ENCODE data around the gene STK25. TPM values are rescaled to one million over a fixed set of nuclear protein-coding genes. Genes with fewer than 3 reads are reported as not detected.

Gene STK25
- total RNA-seq, 1 donor from 2014 or later, result 158 TPM

DNA sequence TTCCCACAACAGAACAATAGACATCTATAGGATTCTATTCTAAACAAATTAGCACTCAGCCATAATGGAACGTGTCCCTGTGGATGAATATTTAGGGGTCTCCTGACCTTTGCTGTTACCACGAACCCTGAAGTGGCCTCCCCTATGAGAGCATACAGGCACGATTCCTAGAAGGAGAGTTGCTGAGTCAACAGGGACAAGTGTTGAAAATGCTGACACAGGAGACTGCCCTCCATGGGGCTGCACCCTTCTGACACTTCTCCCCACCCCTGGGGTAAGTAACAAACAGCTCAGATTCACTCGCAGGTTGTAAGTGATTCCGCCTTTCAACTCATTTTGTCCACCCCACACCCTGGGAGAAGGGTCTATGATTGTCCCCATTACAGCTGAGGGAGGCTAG lies 14.1 kb upstream of the STK25 start:
- Mint-ChIP-seq H3K27ac (ENCODE audit: unreplicated experiment) (no peak overlapping the region), H3K9me3 (ENCODE audit: low read depth) (peaks cover 8% of the 10 kb centered on the region), H3K4me3 (ENCODE audit: unreplicated experiment) (no peak overlapping the region), H3K4me1 (ENCODE audit: low read depth) (no peaks in the 10 kb centered on the region), H3K27me3 (ENCODE audit: low read depth) (peaks cover 2% of the 10 kb centered on the region), H3K36me3 (ENCODE audit: low read depth) (no peaks in the 10 kb centered on the region)
- no peak for DNase-seq (ENCODE audit: low spot score)
- TF ChIP-seq, protein P1, sequence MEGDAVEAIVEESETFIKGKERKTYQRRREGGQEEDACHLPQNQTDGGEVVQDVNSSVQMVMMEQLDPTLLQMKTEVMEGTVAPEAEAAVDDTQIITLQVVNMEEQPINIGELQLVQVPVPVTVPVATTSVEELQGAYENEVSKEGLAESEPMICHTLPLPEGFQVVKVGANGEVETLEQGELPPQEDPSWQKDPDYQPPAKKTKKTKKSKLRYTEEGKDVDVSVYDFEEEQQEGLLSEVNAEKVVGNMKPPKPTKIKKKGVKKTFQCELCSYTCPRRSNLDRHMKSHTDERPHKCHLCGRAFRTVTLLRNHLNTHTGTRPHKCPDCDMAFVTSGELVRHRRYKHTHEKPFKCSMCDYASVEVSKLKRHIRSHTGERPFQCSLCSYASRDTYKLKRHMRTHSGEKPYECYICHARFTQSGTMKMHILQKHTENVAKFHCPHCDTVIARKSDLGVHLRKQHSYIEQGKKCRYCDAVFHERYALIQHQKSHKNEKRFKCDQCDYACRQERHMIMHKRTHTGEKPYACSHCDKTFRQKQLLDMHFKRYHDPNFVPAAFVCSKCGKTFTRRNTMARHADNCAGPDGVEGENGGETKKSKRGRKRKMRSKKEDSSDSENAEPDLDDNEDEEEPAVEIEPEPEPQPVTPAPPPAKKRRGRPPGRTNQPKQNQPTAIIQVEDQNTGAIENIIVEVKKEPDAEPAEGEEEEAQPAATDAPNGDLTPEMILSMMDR (IDR thresholded peaks at IDR 0.05), result no peak

DNA sequence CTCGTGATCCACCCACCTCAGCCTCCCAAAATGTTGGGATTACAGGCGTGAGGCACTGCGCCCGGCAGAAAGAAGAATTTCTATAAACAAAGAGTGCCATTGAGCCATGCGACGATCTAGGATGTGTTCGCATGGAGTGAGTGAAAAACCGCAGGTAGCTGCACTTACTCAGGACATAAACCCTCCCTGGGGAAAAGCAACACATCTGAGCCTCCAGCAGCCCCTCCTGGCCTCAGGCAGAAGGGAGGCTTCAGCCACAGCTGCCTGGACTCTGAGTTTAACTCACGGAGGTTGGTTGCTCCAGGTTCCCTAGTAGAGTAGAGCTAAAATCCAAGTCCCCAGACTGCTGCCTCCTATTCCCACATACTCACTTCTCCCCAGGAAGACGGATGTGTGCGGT lies 11.3 kb upstream of the STK25 start:
- DNase-seq (ENCODE audit: low spot score), result no peak
- no peak overlapping the region for H3K27ac Mint-ChIP-seq (ENCODE audit: unreplicated experiment)
- peaks cover 2% of the 10 kb centered on the region for H3K27me3 Mint-ChIP-seq (ENCODE audit: low read depth)
- no peaks in the 10 kb centered on the region for H3K36me3 Mint-ChIP-seq (ENCODE audit: low read depth)
- no peak overlapping the region for H3K4me3 Mint-ChIP-seq (ENCODE audit: unreplicated experiment)
- no peaks in the 10 kb centered on the region for H3K9me3 Mint-ChIP-seq (ENCODE audit: low read depth)
- no peaks in the 10 kb centered on the region for H3K4me1 Mint-ChIP-seq (ENCODE audit: low read depth)
- TF ChIP-seq, protein P1 (IDR thresholded peaks at IDR 0.05), result no peak

DNA sequence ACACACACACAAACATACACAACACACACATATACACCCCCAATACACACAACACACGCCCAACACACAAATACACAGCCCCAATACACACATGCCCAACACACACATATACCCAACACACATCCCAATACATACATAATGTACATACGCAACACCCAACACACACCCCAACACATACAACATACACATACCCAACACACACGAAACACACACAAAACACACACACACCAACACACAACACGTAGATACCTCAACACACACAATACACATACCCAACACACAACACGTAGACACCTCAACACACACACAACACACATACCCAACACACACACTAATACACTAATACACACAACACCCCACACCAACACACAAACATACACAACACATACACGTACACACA lies 8.9 kb upstream of the STK25 start:
- no peak for DNase-seq (ENCODE audit: low spot score)
- Mint-ChIP-seq H3K27me3 (ENCODE audit: low read depth) (peaks cover 2% of the 10 kb centered on the region), H3K4me1 (ENCODE audit: low read depth) (no peaks in the 10 kb centered on the region), H3K9me3 (ENCODE audit: low read depth) (no peaks in the 10 kb centered on the region), H3K4me3 (ENCODE audit: unreplicated experiment) (no peak overlapping the region), H3K27ac (ENCODE audit: unreplicated experiment) (no peak overlapping the region), H3K36me3 (ENCODE audit: low read depth) (no peaks in the 10 kb centered on the region)
- TF ChIP-seq, protein P1 (IDR thresholded peaks at IDR 0.05), result no peak

DNA sequence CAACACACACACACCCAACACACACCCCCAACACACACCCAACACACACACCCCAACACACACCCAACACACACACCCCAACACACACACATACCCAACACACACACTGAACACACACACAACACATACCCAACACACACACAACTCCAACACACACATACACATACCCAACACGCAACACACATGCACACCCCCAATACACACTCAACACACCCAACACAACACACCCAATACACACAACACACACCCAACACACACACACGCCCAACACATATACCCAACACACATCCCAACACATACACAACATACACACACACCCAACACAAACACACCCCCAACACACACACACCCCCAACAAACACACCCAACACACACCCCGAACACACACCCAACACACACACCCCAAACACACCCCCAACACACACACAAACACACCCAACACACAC lies 8.2 kb upstream of the STK25 start:
- H3K9me3 Mint-ChIP-seq (ENCODE audit: low read depth), result no peaks in the 10 kb centered on the region
- no peak for DNase-seq (ENCODE audit: low spot score)
- no peak overlapping the region for H3K4me3 Mint-ChIP-seq (ENCODE audit: unreplicated experiment)
- H3K4me1 Mint-ChIP-seq (ENCODE audit: low read depth), result no peaks in the 10 kb centered on the region
- H3K27ac Mint-ChIP-seq (ENCODE audit: unreplicated experiment), result no peak overlapping the region
- TF ChIP-seq, protein P1 (IDR thresholded peaks at IDR 0.05), result no peak
- H3K36me3 Mint-ChIP-seq (ENCODE audit: low read depth), result peaks cover 3% of the 10 kb centered on the region
- peaks cover 2% of the 10 kb centered on the region for H3K27me3 Mint-ChIP-seq (ENCODE audit: low read depth)

DNA sequence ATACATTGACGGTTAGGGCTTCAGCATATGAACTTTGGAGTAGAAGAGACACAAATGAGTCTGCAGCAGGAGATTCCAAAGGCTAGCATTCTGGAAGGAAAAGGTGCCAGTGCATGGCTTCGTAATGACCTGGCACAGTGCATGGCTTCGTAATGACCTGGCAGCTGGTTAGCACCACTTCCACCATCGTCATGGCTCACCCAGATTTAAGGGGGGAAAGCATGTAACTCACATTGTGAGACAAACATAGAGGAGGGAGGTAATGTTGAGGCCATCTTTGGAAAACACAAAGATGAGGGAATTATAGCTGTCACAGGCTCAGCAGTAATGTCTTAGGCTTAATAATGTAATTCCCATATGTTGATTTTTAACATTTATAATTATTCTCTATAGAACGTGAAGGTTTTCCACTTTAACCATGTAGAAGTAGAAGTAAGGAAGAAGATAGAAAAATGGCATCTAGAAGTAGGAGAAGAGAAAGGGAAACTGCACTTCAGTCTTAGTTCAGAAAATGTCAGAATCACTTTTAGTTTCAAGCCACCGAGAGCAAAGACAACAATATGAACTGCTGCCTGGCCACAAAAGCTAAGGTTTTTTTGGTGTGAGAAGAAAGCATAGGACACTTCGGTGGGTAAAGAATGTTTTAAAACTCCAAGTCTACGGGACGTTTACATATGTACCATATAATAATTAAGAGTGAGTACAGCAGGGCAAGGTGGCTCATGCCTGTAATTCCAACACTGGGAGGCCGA lies 6.8 kb upstream of the STK25 start:
- no peaks in the 10 kb centered on the region for H3K9me3 Mint-ChIP-seq (ENCODE audit: low read depth)
- peaks cover 2% of the 10 kb centered on the region for H3K27me3 Mint-ChIP-seq (ENCODE audit: low read depth)
- no peak for DNase-seq (ENCODE audit: low spot score)
- H3K4me1 Mint-ChIP-seq (ENCODE audit: low read depth), result no peaks in the 10 kb centered on the region
- no peak overlapping the region for H3K27ac Mint-ChIP-seq (ENCODE audit: unreplicated experiment)
- peaks cover 3% of the 10 kb centered on the region for H3K36me3 Mint-ChIP-seq (ENCODE audit: low read depth)
- TF ChIP-seq, protein P1 (IDR thresholded peaks at IDR 0.05), result no peak
- H3K4me3 Mint-ChIP-seq (ENCODE audit: unreplicated experiment), result no peak overlapping the region

Data from chondrocyte (in vitro differentiated cells).